IPS DF 4.7 (cell line): ENCODE measurements around the gene MTR.
"Not testable (repeated sequence)": the region's sequence is repeated elsewhere in the genome, so short reads cannot be mapped to it uniquely, and the experiment has no call there.

Source experiments
- DNase-seq: peaks from one replicate; pipeline ENCODE4 v3.0.0-alpha.2; 2013; ENCODE audit warnings: low spot score; ENCODE audit errors: extremely low read depth

The MTR gene

DNA sequence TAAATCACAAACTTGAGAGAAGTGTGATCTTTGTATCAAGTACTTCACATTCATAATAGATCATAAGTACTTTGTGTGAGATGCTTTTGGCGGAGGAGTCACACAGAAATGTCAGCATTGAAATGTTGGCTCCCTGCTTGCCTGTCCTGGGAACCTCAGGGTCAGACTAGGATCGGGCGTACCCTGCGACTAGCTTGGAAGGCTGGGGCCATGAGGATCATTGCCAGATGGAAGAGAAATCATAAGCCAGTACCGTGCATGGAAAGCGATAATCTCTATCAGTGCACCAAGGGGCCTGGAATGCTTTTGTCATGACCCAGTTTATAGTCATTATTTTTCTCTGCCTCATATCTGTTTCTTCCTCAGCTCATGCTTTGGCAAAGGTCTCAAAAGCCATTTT is 35.5 kb downstream of the MTR start:
- no peak for DNase-seq

DNA sequence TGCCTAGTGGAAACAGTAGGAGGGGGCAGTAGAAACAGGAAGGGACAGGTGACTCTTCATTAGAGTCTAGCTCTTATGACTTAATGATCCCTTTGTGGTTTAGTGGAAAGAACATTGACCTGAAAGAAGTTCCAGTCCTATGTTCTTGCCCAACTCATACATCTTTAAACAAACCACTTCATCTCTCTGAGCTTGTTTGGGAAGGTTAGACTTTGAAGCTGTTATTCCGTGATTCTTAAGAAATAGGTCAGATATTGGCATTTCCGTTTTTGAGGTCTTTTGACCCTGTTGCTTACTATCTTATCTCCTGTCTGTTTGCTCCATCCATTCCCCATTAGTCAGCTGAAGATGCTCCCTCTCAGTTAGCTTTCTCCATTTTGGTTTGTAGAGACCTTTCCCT is 38.5 kb downstream of the MTR start:
- DNase-seq = no peak

DNA sequence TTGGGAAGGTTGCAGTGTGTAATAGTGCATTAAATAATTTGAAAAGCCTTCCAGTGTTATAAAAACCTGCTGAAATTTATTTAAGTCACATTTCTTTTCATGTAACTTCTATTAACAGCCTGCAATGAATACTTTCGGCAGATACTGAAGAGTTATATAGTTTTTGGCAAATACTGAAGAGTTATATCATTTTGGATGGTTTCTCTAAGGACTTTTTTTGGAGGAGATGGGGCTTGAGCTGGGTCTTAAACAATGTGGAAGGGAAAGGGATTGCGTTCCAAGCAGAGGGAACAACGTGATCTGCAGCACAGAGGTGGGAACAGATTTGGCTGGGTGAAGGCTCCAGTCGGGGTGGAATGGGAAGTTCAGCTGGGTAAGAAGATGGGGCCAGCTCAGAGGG is 39.8 kb downstream of the MTR start:
- no peak for DNase-seq

DNA sequence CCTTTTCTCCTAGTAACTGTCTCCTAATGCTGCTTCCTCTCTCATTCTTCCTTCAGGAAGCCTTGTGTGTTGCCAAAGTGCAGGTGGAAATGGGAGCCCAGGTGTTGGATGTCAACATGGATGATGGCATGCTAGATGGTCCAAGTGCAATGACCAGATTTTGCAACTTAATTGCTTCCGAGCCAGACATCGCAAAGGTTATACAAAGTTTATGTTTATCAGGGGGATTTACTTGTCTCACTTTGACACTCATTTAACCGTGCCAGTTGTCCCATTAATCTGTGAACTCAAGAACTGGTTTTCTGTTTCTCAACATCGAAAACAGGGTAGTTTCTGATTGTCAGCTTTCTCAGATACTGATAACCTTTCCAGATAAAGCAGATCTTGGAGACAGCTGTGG is 40.4 kb downstream of the MTR start:
- DNase-seq = no peak

DNA sequence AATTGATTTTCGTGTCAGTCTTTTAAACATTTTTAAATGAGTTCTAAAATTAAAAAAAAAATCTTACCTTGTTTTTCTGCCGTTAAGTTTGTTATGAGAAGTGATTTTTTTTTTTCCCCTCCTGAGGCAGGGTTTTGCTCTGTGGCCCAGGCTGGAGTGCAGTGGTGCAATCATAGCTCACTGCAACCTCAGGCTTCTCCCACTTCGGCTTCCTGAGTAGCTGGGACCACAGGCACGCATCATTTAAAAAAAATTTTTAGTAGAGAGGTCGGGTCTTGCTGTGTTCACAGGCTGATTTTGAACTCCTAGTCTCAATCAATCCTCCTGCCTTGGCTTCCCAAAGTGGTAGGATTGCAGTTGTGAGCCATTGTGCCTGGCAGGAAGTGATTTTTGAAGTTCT is 41.1 kb downstream of the MTR start:
- DNase-seq = no peak

DNA sequence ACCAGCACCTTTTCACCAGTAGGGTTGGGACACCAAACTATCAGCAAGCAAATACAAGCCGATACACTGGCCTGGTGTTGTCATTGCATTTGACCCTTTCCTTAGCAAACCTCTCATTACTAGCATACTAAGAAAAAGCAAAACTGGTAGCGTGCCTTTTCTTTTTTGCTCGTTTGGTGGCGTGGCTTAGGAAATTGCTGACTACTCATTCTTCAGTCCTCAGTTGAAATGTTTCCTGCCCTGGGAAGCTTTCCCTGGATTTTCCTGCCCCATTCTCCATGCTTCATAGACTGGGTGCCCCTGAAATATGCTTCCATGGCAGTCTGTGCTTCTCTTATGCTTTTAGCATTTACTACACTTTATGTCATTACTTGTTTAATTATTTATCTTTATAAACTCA is 42.0 kb downstream of the MTR start:
- no peak for DNase-seq

DNA sequence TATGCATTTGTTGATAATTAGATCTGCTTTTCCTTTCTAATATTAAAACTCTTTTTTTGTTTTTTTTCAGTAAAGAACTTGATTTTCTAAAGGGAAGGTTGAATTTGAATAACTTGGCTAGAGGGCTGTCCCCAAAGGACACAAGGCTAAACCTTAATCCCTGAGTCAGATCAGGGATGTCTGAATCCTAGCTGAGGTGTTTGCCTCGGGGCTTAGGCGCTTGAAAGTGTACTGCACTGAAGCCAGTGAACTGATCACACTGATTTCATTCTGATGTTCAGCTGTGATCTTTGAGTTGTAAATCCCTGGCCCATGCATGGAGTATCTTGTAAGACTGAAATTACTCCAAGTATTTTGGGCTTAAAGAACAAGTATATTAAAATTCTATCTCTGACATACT is 42.8 kb downstream of the MTR start:
- no peak for DNase-seq

DNA sequence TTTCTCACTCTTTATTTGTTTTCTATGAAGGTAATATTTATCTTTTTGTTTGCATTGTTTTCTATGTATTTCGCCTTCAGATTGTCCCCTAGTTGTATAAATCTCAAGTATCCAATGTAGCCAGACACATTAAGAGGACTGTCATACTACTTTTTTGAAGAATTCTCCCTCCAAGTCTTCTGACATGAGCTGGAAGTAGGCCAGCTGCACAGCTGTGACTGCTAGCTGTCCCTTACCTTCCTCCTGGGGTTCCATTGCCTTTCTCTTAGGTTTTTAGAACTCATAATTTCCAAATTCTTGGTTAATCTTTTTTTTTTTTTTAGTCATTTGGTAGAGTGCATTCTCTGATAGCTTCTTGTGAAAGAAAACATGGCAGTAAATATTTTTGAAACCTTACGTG is 46.2 kb downstream of the MTR start:
- no peak for DNase-seq

DNA sequence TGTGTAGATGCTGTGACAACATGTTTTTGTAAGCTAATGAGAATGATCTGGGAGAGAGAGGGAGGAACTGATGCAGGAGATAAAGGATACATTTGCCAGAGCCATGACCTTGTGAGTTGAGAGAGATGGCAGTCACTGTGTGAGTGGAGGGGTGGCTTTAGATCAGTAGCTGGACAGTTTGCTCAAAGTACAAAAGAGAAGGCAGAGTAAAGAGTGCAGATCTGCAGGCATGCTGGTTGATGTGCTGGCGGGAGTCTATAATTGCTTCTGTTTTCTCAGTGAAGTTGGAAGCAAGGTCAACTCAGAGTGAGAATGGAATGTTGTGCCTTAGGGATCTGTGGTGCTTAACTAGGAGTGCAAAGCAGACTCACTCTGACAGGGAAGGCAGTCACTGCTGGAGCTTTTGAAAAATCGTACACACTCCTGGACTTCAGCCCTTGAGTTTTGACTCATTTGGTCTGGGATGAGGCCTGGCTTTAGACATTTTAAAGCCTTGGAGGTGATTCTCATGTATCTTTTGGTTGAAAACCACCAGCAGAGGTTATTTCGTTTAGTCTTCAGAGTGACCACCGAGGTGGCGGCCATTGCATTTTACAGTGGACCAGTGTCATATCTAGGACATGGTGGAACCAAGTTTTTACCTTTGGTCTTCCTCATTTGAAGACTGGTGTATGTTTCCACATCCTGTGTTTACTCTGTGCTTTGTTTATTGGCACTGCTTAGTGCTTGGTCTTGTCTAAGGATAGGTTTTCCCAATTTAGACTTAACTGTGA is 49.6 kb downstream of the MTR start:
- no peak for DNase-seq

DNA sequence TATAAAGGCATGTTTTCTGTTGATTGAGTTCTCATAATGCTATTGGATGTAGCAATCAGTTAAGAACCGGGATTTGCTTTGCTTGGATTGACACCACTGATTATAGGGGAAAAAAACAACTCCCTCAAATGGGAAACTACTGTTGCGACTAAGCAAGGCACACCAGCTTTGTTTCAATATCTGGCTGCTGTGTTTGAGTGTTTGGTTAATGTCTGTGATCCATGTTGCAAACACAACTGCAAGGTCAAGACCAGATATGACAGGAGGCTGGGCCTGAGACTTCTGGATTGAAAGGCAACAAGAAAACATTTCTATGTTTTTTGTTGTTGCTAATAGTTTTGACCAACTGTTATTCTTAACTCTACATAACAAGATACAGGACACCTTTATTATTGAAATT is 50.7 kb downstream of the MTR start:
- no peak for DNase-seq

DNA sequence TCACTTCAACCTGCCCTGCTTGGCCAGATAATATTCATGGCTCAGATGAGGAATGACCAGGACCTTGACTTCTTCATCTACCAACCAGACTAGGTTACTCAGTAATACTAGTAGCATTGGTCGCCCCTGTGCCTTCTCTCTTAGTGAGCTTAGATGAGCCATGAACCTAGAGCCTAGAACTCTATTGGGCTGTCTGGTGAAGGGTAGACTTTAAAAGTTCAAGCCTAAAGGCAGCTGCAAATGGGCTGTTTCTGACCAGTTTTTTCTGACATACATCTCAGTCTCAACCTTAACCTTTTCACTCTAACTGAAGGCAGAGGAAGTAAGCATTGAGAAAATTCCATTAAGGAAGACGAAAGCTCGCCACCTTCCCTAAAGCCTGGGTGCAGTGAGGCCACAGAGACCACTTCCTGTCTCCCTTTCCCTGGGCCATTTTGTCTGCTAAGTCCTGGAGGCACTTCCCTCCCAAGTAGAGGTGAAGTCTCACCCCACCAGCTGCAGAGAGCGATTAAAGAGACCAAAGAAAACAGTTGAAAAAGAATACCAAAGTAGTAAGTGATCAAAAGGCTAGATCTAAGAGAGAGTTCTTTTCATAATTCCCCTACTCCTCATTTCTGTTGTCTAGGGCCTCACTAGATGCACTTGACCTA is 53.3 kb downstream of the MTR start:
- DNase-seq = no peak

DNA sequence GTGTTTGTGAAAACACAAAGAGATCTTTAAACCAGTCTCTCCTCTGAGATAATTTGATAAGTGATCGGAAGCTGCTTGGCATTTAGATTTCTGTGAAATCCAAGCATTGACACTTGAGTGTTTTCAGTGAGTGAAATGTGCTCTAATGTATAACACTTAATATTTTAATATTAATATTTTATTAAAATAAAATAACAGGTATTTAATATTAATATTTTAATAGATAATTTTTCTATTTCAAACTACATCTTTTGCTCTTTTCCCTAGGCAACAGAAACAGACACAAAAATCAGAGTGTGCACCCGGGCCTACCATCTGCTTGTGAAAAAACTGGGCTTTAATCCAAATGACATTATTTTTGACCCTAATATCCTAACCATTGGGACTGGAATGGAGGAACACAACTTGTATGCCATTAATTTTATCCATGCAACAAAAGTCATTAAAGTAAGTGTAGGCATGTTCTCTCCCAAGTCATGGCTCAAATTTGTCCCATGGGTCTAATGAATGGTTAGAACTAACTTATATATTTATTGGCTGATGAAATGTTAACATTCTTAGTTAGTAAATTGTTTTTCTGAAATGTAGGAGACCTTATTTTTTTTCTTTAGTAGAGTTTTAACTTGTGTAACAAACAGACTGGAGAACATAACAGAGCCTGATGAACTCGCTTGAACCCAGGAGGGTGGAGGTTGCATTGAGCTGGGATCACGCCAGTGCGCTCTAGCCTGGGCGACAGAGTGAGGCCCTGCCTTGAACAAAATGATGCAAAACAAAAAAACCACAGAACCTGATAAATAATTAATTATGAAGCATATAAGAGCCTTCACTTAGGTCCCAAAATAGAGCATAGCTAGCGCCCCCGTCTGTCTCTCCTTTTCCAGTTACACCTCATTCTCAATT is 55.2 kb downstream of the MTR start:
- no peak for DNase-seq

DNA sequence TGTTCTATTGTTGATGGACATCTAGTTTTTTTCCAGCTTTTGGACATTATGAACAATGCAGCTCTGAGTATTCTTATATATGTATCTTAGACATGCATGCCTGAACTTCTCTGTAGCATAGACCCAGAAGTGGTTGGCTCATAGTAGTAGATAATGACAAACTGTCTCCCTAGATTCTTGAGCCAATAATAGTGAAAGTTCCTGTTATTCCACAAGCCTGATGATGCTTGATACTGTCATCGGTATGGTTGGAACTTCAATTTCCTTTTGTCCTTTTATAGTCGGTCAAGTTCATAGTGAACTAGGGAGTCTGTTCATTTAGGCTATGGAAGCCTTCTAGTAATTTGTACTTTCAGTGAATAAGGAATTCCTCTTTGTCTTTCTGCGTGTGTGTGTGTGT is 56.8 kb downstream of the MTR start:
- no peak for DNase-seq

DNA sequence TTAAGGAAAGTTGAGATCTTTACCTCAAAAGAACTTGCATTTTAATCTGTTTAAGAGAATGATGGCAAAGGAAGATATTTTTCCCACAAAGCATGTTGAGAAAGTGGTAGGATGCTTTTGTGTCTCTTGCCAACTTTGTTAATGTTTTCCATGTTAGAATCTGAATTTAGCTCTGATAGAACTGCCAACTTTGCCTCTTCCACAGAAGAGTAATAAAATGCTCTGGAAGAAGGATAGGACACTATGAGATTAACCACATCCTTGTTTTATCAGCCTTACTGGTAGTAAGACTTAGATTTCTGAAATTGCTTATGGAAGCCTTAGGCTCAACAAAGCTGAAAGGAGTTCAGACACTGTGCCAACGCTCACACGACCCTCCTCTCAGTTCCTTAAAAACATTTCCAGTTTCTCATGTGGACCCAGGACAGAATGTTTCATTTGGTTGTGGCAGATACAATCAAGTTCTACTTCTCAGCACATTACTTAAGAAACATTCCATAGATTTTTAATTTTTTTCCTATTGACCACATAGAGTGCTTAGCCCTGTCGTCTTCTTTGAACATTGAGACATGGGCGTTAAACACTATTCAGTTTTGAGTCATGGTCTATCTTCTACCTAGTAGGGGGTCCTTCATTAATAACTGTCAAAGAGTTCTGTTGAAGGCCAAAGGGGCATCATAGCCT is 59.0 kb downstream of the MTR start:
- DNase-seq = no peak

DNA sequence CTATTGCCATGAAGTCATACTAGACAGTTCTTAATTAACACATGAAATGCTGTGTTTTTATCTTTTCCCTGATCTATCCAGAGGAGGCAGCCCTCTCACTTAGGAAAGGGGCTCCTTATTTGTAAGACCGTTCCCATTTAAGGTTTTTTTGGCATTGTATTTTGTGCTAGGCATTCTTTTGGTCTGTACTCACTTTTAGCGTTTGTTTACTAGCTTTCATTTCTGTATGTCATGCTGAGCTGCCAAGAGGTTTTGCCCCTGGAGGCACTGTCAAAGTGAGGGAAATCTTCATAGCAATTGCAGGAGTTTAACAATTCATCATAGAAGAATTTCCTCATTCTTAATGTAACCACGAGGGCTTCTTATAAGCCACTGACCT is 59.5 kb downstream of the MTR start:
- no peak for DNase-seq

DNA sequence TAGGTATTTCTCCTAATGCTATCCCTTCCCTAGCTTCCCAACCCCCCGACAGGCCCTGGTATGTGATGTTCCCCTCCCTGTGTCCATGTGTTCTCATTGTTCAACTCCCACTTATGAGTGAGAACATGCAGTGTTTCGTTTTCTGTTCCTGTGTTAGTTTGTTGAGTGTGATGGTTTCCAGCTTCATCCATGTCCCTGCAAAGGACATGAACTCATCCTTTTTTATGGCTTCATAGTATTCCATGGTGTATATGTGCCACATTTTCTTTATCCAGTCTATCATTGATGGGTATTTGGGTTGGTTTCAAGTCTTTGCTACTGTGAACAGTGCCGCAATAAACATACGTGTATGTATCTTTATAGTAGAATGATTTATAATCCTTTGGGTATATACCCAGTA is 61.6 kb downstream of the MTR start:
- not testable (repeated sequence) for DNase-seq

DNA sequence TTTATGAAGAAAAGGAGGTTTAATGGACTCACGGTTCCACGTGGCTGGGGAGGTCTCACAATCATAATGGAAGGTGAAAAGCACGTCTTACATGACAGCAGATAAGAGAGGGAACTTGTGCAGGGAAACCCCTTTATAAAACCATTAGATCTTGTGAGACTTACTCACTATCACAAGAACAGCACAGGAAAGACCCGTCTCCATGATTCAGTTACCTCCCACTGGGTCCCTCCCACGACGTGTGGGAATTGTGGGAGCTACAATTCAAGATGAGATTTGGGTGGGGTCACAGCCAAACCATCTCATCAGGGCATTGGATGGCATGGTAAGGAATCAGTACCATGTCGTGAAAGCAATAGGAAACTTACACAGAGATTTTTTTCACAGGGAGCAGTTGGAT is 63.1 kb downstream of the MTR start:
- no peak for DNase-seq

DNA sequence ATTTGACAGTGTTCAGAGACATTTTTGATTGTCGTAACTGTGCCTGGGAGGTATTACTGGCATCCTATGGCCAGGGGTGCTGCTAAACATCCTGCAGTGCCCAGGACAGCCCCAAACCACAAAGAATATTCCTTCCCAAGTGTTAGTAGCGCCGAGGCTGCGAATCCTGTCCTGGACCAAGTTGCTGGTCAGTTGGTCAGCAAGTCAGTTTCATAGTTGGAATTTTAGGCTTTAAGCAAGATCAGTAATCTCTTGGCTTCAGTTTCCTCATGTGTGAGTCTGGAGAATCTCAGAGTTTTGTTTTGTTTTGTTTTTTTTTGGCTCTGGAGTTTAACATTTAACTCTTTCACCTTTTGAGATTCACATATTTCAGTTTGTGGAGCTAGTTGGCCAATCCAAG is 65.0 kb downstream of the MTR start:
- no peak for DNase-seq

DNA sequence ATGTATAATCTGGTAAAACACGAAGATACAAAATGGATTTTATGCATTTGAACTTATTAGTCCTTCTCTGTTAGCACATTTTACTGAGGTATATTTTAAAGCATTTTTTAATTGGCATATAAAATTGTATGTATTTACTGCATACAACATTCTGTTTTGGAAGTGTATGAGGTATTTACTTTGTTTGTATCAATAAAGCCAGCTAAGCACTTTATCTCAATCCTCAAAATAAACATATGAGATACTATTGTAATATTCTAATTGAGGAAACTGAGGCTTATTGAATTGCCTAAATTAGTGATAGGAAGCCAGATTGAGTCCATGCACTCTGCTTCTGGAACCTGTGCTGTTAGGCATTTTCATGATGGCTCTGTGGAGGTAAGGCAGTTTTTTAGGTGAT is 65.6 kb downstream of the MTR start:
- no peak for DNase-seq

DNA sequence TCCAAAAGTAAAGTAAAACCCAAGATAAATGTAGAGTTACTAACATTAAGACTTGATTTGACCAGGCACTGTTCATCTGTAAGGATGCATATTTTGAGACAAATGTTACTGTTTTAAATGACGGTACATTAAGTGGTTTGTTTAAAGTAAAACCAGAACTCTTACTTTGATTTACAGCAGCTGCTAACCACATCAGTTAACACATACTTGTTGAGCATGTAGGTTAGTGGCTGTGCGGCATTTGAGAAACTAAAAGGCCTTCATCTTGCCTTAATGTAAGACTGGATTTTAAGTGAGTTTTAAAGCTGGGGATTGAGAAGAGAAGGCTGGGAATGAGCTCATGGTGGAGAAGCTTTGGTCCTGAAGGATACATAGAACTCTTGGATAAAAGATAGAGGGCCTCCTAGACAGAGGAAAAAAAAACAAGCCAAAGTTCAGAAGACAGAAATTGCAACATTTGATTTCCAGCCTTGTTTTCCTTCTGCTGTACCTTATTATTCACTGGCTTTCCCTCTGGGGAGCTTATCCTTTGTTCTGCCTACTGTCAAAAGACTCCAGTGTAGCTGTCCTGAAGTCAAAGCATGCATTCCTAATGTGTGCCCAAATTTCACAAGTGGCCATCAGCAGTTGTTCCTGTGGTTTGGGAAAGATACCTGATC is 66.6 kb downstream of the MTR start:
- no peak for DNase-seq

DNA sequence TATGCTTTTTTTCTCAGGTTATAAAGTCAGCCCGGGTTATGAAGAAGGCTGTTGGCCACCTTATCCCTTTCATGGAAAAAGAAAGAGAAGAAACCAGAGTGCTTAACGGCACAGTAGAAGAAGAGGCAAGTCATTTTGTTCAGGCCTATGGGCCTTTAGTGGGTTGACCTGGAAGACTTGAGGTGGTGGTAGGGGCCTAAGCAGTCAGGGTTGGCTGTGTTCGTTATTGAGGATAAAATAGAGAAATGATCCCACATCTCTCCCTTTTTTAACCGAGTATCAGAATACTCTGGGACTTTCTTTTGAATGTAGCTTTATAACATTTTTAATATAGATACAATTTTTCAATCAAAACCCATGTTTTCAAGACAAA is 67.1 kb downstream of the MTR start:
- no peak for DNase-seq
